HG03354 (cell line): ENCODE measurements around the gene TBC1D10A.

Experiments used
- ATAC-seq: cut with Tn5 transposase; IDR thresholded peaks from one replicate; pipeline ENCODE4 v1.9.1; 2021; ENCODE audit warnings: mild to moderate bottlenecking; ENCODE audit not compliant: unreplicated experiment, poor library complexity, severe bottlenecking

The TBC1D10A gene

GRCh38 chr22:30252411-30253204, 74.1 kb downstream of the TBC1D10A start:
- ATAC-seq = no peak

GRCh38 chr22:30251711-30252110, 75.0 kb downstream of the TBC1D10A start:
- ATAC-seq = no peak

- ATAC-seq = no peak
Observed at GRCh38 chr22:30250661-30251267, 76.0 kb downstream of the TBC1D10A start.

- ATAC-seq = no peak
Observed at GRCh38 chr22:30250039-30250565, 76.6 kb downstream of the TBC1D10A start.

GRCh38 chr22:30249049-30250038, 77.4 kb downstream of the TBC1D10A start:
- no peak for ATAC-seq

GRCh38 chr22:30248484-30248883, 78.3 kb downstream of the TBC1D10A start:
- ATAC-seq = no peak

GRCh38 chr22:30247974-30248373, 78.8 kb downstream of the TBC1D10A start:
- ATAC-seq = no peak

- ATAC-seq = no peak
Observed at GRCh38 chr22:30247561-30247960, 79.2 kb downstream of the TBC1D10A start.

- ATAC-seq = no peak
Observed at GRCh38 chr22:30246814-30247376, 79.8 kb downstream of the TBC1D10A start.

- ATAC-seq = no peak
Observed at GRCh38 chr22:30245985-30246813, 80.5 kb downstream of the TBC1D10A start, which contains the start of gene LIF. Gene LIF (minus strand): TSS chr22:30246759. CDS start chr22:30246695, 64 bp downstream.

GRCh38 chr22:30245181-30245984, 81.4 kb downstream of the TBC1D10A start:
- no peak for ATAC-seq

- no peak for ATAC-seq
Observed at GRCh38 chr22:30244641-30245040, 82.1 kb downstream of the TBC1D10A start.

GRCh38 chr22:30244066-30244465, 82.7 kb downstream of the TBC1D10A start:
- no peak for ATAC-seq

- ATAC-seq = no peak
Observed at GRCh38 chr22:30243661-30244060, 83.1 kb downstream of the TBC1D10A start.
